ENCODE measurements around the gene ADORA3.
A peak's percentile ranks its signal among the peaks of the same experiment; 100 is the strongest.
"Not testable (repeated sequence)": the region's sequence is repeated elsewhere in the genome, so short reads cannot be mapped to it uniquely, and the experiment has no call there.

The ADORA3 gene

GRCh38 chr1:111503585-111504060 is at the start of gene ADORA3, which contains the start of gene TMIGD3:
ADORA3 (minus strand) TSS chr1:111503633; CDS start chr1:111503354, 279 bp downstream.
TMIGD3 (minus strand) TSS chr1:111503633; CDS start chr1:111503354, 279 bp downstream.
- no peak for DNase-seq

GRCh38 chr1:111553196-111553595 is 49.8 kb upstream of the ADORA3 start:
- no peak for DNase-seq

- no peak for DNase-seq
Measured at GRCh38 chr1:111552587-111552986, 49.2 kb upstream of the ADORA3 start.

DNA sequence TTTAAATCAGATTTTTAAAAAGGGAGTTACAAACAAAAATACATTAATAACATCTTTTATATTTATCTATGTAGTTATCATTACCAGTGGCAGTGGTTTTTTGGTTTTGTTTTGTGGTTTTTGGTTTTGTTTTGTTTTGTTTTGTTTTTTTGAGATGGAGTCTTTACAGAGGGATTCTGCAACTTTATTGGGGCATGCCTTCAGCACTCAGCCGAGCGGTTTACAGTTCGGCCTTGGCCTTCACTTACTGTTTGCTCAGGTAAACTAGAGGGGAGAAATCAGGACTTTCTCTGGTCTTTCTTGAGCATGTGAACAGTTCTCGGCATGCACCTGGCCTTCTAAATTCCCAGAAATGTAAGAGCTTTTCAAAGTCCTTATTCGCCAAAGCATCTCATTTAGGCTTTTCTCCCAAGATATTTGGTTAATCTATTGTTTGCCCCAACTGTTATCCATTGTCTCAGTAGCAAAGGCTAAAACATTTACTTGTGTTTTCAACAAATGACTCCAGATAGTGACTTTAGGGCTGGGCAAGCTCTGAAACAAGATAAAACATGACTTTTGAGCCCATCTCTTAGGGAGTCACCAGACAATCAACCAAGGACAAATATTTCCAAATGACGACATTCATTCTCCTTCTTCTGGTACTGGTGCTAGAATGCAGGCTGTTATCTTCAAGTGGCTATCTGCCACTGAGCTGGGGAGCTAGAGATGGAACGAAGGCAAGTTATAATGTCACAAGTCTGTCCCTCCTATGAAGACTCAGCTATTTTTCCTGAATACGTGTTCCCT is 48.4 kb upstream of the ADORA3 start:
- no peak for DNase-seq

GRCh38 chr1:111547786-111548185 is 44.4 kb upstream of the ADORA3 start:
- DNase-seq, result not testable (repeated sequence)

DNA sequence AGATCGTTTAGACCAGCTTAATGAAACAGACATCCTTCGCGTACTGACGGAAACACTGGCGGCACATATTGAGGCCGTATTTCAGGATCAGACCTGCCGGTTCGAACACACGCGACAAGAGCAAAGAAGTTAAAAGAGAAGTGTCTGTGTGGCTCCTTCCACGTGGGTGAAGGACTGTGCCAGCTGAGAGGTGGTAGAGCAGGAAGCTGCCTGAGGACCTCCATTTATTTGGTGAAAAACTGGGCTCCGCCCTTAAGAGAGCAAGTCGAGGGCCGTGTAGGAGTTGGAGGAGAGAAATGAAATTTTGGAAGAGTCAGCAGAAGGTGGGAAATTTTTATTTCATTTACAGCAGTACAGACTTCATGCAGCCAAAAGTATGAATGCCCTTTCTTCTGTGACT is 38.8 kb upstream of the ADORA3 start:
- DNase-seq, result no peak

DNA sequence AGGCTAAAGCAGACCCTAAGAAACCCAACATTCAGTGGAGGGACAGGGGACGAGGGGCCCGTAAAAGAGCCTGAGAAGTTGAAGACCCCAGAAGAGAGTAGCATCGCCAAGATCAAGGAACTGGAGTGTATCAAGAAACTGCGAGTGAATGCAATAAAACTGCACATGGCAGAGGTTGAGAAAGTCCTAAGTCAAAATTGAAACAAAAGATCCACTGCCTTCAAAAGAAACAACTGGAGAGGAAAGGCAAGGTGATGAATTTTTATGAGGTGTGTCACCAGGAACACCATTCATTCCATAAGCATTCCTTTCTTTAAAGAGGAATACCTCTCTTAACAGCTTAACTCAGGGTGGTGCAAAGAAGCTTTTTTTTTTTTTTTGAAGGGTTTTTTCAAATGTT is 38.3 kb upstream of the ADORA3 start:
- DNase-seq, result no peak

DNA sequence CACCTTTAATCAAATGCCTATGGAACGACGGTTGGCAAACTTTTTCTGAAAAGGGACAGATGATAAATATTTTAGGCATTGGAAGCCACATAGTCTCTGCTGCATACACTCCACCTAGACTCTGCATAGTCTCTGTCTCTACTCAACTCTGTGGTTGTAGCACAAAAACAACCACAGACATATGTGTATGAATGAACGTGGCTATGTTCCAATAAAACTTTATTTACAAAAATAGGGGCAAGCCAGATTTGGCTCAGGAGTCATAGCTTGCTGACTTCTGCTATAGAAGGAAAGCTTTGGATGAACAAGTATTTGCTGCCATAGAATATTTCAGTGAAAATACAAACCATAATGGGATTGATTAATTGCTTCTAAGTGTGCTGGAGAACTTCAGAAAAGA is 37.5 kb upstream of the ADORA3 start:
- DNase-seq, result no peak

- no peak for DNase-seq
Measured at GRCh38 chr1:111538343-111539025, 35.1 kb upstream of the ADORA3 start.

DNA sequence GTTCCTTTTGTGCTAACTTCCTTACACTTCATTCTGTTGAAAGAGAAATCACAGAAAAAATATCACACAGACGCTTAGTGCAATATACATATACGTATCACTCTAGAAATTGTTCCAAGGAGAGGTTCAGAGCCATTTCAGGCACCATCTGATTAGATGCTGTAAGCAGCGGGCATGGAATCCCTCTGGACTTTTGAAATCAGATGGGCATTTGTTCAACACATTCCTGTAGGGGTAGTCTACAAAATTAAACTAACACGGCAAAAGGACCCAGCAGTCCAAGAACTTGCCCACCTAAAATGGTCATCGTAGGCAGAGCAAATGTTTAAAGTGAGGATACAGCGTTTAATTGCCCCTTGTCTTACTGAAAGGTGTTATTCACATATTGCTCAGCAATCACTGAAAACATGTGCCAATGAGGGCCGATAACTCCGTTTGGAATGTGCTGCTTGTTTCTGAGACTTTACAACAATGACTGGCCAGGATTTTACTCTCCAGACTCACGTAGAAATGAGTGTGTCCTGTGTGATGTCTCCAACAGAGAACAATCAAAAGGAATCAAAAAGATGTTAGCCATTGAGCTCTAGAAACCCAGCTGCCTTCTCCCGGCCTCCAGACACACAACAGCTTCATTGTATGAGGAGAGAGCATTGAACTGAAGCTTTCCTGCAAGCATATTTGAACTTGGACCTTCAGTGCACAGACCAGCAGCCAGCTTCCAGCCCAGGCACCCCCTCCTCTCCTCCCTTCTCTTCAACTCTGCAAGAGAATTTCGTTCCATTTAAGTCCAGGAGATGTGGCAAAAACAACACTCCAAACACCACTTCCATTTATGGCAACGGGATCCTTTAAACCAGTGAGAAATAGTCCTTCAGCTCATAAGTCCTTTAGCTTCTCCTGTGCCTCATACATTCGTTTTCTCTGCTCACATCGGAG is 32.1 kb upstream of the ADORA3 start:
- DNase-seq, result no peak

- DNase-seq, result no peak
Measured at GRCh38 chr1:111520053-111520452, 16.6 kb upstream of the ADORA3 start.

GRCh38 chr1:111517469-111518225 is 14.2 kb upstream of the ADORA3 start:
- peak; percentile 29 for DNase-seq

DNA sequence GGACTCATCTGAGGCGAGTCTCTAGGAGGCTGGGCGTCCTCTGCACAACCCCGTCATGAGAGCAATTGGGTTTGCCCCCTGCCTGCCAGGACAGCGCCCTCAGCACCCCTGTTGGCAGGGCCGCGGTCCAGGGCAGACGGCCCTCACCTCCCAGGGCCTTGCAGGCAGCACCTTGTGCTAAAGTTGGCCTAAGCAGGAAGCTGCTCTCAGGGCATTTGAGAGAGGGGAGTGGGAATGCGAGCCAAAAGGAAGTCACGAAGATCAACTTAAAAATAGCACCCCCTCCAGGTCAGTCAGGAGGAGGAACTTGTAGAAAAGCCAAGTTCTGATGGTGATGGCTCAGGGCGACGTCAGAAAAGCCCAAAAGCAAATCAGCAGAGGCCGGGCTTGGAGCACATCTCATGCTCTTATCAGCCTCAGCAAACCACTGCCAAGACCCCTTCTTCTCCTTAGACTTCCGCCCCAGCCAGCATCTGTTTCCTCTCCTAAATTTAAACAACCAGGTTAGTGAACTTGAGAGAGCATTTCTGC is 12.6 kb upstream of the ADORA3 start:
- DNase-seq, result peak; percentile 38

GRCh38 chr1:111515291-111516004 is 12.0 kb upstream of the ADORA3 start:
- DNase-seq, result peak; percentile 32

- DNase-seq, result no peak
Measured at GRCh38 chr1:111513410-111514020, 10.1 kb upstream of the ADORA3 start.

- DNase-seq, result no peak
Measured at GRCh38 chr1:111512931-111513330, 9.5 kb upstream of the ADORA3 start.

DNA sequence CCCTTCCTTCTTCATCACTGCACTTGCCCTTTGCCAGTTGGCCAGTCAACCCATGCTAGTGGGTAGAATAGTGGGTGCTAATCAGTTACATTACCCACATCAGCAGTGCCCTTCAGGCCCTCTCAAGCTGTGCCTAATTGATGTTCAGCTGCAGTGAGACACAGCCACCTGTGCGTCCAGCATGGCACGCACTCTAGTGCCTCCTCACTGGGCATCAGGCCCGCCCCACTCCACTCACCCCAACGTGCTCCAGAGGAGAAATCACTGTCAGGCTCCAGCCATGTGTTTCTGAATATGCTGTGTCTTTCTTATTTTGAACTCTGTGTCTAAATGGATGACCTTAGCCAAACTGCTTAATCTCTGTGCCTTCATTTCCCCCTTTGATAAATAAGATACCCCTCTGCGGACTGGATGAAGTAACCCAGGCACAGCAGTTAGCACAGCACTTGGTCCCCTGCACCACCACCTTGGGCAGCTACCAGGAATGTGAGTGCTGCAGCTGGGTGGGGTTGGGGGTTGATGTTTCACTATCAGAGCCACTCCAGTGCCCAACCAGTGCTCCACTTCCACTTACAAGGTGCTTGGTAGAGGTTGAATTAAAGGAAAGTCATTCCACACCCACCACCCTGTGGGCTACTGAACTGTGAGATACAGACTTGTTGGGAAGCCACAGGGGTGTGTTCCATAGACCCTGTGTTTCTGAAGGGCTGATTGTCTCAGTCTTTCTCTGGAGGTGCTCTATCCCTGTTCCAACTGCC is 8.9 kb upstream of the ADORA3 start:
- no peak for DNase-seq

DNA sequence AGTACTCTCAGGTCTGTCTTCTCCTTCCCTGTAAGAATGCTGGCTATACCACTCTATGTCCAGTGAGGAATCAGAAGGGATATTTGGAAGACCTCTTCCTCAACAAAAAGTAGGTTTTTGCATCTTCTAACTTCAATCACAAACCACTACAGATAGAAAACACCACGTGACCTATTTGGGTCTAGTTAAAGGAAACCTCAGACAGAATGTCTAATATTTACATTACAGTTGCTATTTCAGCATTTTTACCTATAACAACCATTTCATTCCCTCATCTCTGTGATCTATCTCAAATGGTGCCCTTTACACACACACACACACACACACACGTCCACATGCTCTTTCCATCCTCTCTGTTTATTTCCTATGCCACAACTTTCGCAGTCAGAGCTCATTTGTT is 7.9 kb upstream of the ADORA3 start:
- DNase-seq, result no peak

DNA sequence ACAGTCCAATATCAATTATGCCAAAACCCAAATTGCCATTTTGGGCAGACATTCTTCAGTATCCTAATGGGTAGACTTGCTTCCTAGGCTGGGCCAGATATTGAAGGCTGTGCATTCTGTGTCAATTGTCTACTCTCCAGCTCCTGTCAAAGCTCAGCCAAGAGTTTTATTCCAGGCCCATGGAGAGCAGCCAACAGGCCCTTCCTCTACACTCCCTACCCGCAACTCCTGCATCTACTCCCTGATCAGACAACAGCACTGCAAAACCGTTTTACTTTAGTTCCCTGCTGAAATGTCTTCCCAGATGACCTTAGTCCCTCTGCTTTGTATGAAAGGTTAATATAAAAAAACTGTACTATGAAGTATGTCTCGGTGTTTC is 6.6 kb upstream of the ADORA3 start:
- no peak for DNase-seq

Measured in stimulated activated CD4-positive, alpha-beta T cell treated with anti-CD3 and anti-CD28 coated beads, Interleukin-1b, Interleukin-23, amount 100 ng/mL, for 48 hours (primary cell).